Head of caudate nucleus (tissue), 42 donors: ENCODE measurements around the gene RPL38.

ENCODE experiments used
- DNase-seq, 42 donors: peaks; one replicate each; pipeline versions ENCODE4 v3.0.0 to v3.0.0-alpha.2; 2020 to 2021; ENCODE audit warnings: mixed read lengths in 7 of 42
- intact Hi-C: fragments of 100-400 bp; cut with DNase I; formaldehyde crosslinking; loops from one replicate; pipeline ENCODE4 v1.15.0; 2022

Gene RPL38

GRCh38 chr17:74203439-74204240 lies at the start of gene RPL38:
RPL38 (plus strand) TSS chr17:74203678; CDS start chr17:74203956, 278 bp downstream.
- intact Hi-C loops = no loop called here
- peak; percentile 91 to 100 (median 98) for DNase-seq

DNA sequence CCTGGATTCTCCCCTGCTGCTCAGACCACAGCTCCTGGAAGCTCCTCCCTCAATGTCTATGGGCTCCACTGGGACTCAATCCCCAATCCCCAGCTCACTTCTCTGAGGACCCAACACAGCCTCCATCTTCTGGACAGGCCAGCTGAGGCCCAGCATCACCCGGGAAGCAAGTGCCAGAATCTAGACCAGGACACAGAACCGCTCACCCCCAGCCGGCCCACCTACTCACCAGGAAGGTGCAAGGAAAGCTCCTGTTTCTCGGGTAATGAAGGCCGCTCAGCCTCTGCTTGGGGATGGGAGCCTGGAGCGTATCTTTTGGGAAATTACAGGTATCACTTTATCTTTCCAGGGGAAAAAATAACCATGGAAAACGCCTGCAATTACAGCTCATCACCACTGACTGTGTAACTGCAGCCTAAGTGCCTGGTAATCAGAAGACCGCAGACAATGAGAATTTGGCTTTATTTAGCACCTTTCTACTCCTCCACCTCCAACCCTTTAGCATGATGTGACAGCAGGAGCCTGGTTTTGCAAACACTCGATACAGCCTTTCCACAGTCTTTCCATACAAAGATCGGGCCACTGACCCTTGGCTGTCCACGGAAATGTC lies 49.6 kb upstream of the RPL38 start:
- intact Hi-C loops = no loop called here
- peak in 2 of 42 donors; percentile 7 to 11 for DNase-seq

DNA sequence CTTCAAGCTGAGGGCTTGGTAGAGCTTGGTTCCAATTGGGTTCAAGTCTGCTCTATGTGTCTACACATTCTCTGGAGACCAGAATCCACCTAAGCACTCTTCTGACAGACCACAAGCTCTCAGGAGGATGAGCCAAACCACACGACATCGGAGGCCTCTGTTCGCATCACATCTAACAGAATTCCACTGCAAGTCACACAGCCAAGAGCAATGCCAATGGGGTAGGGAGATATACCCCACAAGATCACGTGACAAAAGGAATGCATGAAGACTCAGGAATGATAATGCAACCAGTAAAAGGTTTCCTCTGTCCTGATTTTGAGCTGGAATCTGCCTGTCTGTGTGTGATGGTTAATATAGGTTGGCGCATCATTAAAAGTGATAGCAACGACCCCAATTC lies 46.6 kb upstream of the RPL38 start:
- DNase-seq = no peak
- intact Hi-C loops = no loop called here

GRCh38 chr17:74157366-74157765 lies 46.1 kb upstream of the RPL38 start:
- intact Hi-C loops = no loop called here
- no peak for DNase-seq

GRCh38 chr17:74158761-74159160 lies 44.7 kb upstream of the RPL38 start:
- intact Hi-C loops = no loop called here
- DNase-seq = no peak

DNA sequence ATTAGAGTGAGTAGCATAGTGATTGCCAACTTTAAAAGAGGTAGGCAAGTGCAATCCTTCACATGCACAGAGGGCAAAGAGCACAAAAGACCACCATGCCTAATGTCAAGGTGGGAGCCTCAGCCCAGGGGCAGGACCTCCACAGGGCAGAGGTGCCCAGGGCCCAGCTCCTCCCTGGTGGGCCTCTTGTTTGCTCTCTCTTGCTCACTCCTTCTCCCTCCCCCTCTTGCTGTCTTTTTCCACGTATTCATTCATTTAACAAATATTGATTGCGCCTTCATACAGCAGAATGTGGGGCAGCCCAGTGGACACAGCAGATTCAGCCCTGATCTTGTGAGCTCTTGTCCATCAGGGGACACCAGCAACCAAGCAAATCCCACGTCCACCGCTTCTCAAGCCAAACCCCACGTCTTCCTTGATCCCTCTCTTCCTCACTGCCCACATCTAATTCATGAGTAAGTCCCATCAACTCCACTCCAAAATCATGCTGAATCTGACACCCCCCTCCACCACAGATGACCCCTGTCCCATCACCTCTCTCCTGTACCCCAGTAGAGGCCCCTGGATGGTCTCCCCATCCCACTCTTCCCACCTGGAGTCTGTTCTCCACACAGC lies 44.1 kb upstream of the RPL38 start:
- intact Hi-C loops = no loop called here
- peak in 1 of 42 donors; percentile 4 for DNase-seq

DNA sequence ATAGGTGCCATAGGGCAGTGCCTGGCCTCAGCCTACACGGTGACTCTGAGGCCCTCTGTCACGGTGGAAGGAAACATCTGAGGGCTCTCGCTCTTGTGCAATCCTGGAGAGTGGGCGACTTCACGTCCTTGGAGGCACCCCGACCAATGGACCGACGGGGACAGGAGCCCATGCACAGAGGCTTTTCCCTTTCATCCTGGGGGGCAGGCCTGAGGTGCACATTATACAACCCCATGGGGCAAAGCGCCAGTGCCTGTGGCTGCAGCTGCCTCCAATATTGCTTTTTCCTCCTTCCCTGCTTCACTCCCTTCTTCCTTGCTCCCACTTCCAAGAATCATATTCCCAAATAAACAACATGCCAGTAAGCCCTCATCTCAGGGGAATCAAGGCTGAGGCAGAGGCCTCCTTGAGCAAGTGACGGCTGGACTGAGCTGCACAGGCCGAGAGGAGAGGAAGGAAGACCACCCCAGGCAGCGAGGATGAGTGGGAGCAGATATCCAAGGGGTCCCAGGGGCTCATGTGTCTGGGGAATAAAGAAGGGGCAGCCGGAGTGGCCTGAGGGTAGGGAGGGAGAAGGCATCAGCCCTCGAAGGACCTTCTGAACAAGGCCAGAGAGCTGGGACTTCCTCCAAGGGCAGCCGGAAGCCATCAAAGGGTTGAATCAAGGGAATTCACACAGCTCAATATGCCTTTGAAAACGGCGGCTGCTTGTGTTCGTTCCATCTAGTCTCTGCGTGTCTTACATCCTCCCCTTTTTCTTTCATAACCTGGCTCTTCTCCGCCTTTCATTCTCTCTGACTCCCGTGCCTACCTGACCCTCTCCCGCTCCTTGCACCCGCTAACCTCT lies 42.6 kb upstream of the RPL38 start:
- intact Hi-C loops = no loop called here
- DNase-seq = peak in 1 of 42 donors; percentile 36

- no peak for DNase-seq
- intact Hi-C loops = no loop called here
These were observed 42.0 kb upstream of the RPL38 start for GRCh38 chr17:74161503-74161875.

DNA sequence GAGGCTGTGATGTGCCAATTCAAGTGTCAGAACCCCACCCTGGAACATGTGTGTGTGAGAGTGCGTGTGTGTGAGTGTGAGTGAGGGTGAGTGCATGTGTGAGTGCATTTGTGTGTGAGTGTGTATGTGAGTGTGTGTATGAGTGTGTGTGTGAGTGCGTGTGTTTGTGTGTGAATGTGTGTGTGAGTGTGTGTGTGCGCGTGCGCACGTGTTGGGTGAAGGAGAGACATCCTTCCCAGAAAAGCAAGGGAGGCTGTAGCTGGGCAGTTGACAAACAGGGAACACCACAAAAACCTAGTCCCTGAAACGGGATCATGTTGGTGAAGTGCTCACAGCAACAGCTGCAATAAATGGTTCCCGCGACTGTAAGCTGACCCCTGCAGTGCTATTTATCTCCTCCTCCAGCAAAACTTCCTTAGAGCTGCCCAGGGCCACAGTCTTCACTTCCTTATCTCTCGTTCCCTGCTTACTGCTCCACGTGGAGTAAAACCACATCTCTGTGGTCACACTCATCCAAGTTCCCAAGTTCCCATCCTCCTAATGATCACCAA lies 40.1 kb upstream of the RPL38 start:
- intact Hi-C loops = no loop called here
- peak in 3 of 42 donors; percentile 3 to 20 (median 6) for DNase-seq

GRCh38 chr17:74163836-74164235 lies 39.6 kb upstream of the RPL38 start:
- peak in 2 of 42 donors; percentile 7 to 18 for DNase-seq
- intact Hi-C loops = no loop called here

DNA sequence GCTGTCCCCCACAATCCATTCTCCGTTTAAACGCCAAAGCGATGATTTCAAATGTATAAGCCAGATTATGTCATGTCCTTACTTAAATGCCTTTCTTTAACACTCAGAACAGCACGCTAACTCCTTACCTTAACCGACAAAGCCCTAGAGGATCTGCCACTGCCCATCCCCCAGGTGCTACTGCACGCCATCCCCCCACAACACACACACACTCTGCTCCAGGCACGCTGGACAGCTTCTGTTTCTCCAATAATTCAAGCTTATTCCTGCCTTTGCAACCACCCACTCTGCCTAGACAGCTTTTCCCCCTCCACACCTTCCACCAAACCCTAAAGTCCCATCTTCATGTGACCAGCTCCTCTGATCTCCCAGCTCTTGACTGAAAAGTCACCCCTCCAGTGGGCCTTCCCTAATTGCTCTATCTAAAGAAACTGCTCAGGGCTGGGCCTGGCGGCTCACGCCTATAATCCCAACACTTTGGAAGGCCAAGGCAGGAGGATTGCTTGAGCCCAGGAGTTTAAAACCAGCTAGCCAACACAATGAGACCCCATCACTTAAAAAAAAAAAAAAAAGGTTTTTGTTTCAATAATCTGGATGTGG lies 38.9 kb upstream of the RPL38 start:
- intact Hi-C loops = no loop called here

DNA sequence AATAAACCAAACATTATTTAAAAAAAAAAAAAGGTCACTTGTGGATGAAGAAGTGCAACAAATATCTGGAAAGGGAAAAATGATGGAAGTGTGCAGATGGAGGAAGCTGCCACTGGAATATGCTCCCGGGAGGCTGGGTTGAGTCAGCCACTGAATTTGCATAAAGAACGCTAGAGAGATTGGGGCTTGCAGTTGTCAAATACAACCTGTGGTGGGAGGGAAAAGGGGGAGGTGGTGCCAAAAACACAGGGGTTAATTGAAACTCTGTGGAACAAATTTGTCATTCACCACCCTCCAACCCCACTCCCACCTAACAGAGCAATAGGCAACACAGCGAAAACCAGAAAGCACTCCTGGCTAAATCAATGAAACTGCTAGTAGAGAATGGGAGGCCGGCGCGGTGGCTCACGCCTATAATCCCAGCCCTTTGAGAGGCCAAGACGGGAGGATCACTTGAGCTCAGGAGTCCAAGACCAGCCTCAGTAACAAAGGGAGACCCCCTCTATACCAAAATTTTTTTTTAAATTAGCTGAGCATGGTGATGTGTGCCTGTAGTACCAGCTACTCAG lies 37.6 kb upstream of the RPL38 start:
- intact Hi-C loops = no loop called here
- peak in 39 of 42 donors; percentile 20 to 88 (median 53) for DNase-seq

More for the DNA sequence above, 38.9 kb upstream of the RPL38 start:
- peak in 1 of 42 donors; percentile 11 for DNase-seq

GRCh38 chr17:74170924-74171323 lies 32.6 kb upstream of the RPL38 start:
- intact Hi-C loops = loop anchor here (10.0 kb wide), 1 partner anchor 746 kb away; no protein-coding TSS in a partner anchor
- no peak for DNase-seq

- intact Hi-C loops = loop anchor here (10.0 kb wide), 1 partner anchor 748 kb away; no protein-coding TSS in a partner anchor
- DNase-seq = no peak
These were observed 30.8 kb upstream of the RPL38 start for GRCh38 chr17:74172700-74173099.

GRCh38 chr17:74176546-74177001 lies 26.9 kb upstream of the RPL38 start:
- intact Hi-C loops = loop anchor here (10.0 kb wide), 1 partner anchor 752 kb away; no protein-coding TSS in a partner anchor

GRCh38 chr17:74177018-74177450 lies 26.4 kb upstream of the RPL38 start:
- intact Hi-C loops = loop anchor here (10.0 kb wide), 1 partner anchor 752 kb away; no protein-coding TSS in a partner anchor
- DNase-seq = no peak

More at GRCh38 chr17:74176546-74177001, 26.9 kb upstream of the RPL38 start:
- peak; percentile 35 to 86 (median 72) for DNase-seq

DNA sequence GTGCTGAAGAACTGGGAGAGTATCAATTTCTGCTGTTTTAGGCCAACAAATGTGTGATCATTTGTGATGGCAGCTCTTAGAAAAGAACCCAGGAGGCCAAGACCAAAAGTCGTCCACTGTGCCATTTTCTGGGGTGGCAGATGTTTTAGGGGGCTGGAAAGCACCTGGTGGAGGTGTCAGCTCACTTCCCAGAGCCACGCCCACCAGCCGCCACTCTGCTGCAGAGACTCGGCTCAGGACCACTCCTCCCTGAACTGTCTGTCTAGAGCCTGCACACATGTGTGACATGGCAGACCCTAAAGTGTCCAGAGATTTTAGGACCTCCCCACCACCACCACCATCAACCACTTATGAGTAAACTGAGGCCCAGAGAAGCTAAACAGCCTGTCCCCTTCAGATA lies 23.9 kb upstream of the RPL38 start:
- intact Hi-C loops = loop anchor here (10.0 kb wide), 1 partner anchor 755 kb away; no protein-coding TSS in a partner anchor

GRCh38 chr17:74180336-74180735 lies 23.1 kb upstream of the RPL38 start:
- DNase-seq = no peak
- intact Hi-C loops = no loop called here

More for the DNA sequence above, 23.9 kb upstream of the RPL38 start:
- no peak for DNase-seq
